Prostate gland (tissue), 2 donors: ENCODE data around the gene ATXN1. TPM values are rescaled to one million over a fixed set of nuclear protein-coding genes. Genes with fewer than 3 reads are reported as not detected.

Source experiments
- DNase-seq: peaks from one replicate; pipeline ENCODE4 v3.0.0-alpha.2; 2019; ENCODE audit warnings: low spot score
- H3K27ac ChIP-seq, 2 donors: fragments of 200-600 bp; sonication (generic); 2 replicates each; pipeline ENCODE4 v1.5.1; 2017 to 2019
- H3K27me3 ChIP-seq: fragments of 200-600 bp; sonication (generic); replicated peaks from 2 replicates; pipeline ENCODE4 v1.5.1; 2019; ENCODE audit not compliant: insufficient read depth
- H3K36me3 ChIP-seq, 2 donors: fragments of 200-600 bp; sonication (generic); 1 replicate in 1 of 2; 2 replicates in 1 of 2; pipeline versions ENCODE4 v1.5.1 to v1.8.1; 2017 to 2019
- H3K4me1 ChIP-seq: fragments of 200-600 bp; sonication (generic); replicated peaks from 2 replicates; pipeline ENCODE4 v1.5.1; 2019
- H3K4me3 ChIP-seq, 2 donors: fragments of 200-600 bp; sonication (generic); 2 replicates each; pipeline ENCODE4 v1.5.1; 2017 to 2019
- H3K9me3 ChIP-seq: fragments of 200-600 bp; sonication (generic); 2 replicates; pipeline ENCODE4 v1.5.1; 2017
- POLR2A ChIP-seq: fragments of 450-650 bp; IDR thresholded peaks from one replicate; pipeline ENCODE4 v1.6.1; 2016; ENCODE audit warnings: antibody characterized with exemption, mild to moderate bottlenecking
- POLR2AphosphoS5 ChIP-seq: sonication (generic); formaldehyde crosslinking; IDR thresholded peaks from one replicate; pipeline ENCODE4 v1.6.1; 2017; ENCODE audit warnings: antibody characterized with exemption
- WGBS: methylation state at CpG from one replicate; pipeline ENCODE4 v1.1.5; 2018; 5-methylcytosine and 5-hydroxymethylcytosine counted together
- intact Hi-C: fragments of 100-400 bp; cut with DNase I; formaldehyde crosslinking; loops from one replicate; pipeline ENCODE4 v1.14.2; 2022
- total RNA-seq, 2 donors: library from RNA; depleted of rRNA; stranded (reverse); fragments of >200 nt; gene quantifications; one replicate each; pipeline ENCODE4 v1.1.0, GENCODE V29; 2016
- TF ChIP-seq, protein P1 (sequence below), 4 experiments: fragments of 200-600 bp in 2 of 4; fragments of 450-650 bp in 2 of 4; sonication (generic) in 2 of 4; IDR thresholded peaks; 1 replicate in 3 of 4; 2 replicates in 1 of 4; pipeline ENCODE4 v1.5.1; 2016 to 2019; ENCODE audit warnings: antibody characterized with exemption in 4 of 4, mild to moderate bottlenecking in 2 of 4, moderate library complexity in 2 of 4

Gene ATXN1
- total RNA-seq, 2 donors from 2014 or later: 28.5 to 89.0 TPM

DNA sequence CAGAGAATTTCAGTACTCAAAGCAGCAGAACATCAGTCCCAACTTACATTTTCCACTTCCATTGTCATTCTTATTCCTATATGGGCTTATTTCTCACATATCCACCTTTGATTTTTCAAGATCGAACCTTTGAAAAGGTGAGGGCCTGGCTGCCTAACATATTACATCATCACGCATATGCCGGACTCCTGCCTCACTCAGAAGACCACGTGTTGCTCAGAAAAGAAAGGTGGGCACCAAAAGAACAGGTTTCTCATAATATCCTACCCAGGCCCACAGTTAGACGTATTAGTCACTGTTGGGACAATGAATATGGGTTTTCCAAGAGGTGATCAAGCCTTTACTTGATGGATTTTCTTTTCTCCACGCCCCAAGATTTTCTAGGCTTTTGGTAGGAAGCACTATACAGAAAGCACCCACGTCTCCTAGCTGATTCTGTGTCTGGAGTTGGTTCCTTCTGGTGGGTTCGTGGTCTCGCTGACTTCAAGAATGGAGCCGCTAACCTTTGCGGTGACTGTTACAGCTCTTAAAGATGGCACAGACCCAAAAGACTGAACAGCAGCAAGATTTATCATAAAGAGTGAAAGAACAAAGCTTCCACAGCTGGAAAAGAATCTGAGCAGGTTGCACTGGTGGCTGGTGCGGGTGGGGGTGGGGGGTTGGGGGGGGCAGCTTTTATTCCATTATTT is 168.9 kb downstream of the ATXN1 start:
- Histone ChIP-seq H3K27ac (no peak overlapping the region), H3K9me3 (no peaks in the 10 kb centered on the region), H3K27me3 (no peaks in the 10 kb centered on the region), H3K36me3 (no peaks in the 10 kb centered on the region), H3K4me3 (no peak overlapping the region), H3K4me1 (no peaks in the 10 kb centered on the region)
- WGBS: 93% methylated on average over 12 of the region's 12 CpGs
- intact Hi-C loops: no loop called here
- DNase-seq: no peak
- TF ChIP-seq POLR2A (no peak), POLR2AphosphoS5 (no peak)
- TF ChIP-seq, protein P1, sequence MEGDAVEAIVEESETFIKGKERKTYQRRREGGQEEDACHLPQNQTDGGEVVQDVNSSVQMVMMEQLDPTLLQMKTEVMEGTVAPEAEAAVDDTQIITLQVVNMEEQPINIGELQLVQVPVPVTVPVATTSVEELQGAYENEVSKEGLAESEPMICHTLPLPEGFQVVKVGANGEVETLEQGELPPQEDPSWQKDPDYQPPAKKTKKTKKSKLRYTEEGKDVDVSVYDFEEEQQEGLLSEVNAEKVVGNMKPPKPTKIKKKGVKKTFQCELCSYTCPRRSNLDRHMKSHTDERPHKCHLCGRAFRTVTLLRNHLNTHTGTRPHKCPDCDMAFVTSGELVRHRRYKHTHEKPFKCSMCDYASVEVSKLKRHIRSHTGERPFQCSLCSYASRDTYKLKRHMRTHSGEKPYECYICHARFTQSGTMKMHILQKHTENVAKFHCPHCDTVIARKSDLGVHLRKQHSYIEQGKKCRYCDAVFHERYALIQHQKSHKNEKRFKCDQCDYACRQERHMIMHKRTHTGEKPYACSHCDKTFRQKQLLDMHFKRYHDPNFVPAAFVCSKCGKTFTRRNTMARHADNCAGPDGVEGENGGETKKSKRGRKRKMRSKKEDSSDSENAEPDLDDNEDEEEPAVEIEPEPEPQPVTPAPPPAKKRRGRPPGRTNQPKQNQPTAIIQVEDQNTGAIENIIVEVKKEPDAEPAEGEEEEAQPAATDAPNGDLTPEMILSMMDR (IDR thresholded peaks at IDR 0.05): no peak

DNA sequence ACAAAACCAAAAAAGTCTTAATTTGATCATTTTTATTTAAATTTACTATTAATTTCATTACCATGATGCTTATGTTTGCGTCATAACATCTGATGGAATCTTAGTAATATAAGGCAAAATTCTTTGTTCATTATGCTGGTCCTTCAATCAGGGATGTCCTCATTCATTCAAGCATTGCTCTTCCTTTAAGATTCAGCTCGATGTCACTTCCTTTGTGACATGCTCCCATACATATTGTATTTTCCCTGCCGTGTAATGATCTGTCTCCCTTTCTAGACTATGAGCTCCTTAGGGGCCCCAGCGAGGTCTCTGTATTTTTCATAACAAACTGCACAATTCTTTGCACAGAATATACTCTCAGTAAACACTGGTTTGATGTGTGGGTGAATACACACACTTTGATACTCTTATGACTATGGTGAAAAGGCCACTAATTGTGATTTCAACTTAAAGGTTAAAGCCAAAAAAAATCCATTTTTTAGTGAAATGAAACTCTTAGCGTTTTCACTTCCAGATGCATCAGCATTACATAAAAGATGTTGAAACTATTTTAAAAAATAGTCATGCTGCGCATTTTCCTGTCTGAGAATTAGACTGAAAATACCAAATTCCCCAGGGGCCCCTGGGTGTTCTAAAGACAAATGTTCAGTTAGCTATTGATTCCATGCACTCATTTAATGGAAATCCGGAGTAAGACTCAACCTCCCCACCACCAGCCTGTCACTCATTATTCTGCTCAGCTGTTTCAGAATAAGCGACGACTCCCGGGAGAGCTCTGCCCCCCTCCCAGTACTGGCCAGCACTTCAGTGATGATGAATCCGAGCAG is 169.7 kb downstream of the ATXN1 start:
- TF ChIP-seq POLR2A (no peak), POLR2AphosphoS5 (no peak)
- TF ChIP-seq, protein P1 (IDR thresholded peaks at IDR 0.05): no peak
- H3K4me1 ChIP-seq: no peaks in the 10 kb centered on the region
- H3K36me3 ChIP-seq: no peaks in the 10 kb centered on the region
- no peak overlapping the region for H3K4me3 ChIP-seq
- DNase-seq: no peak
- no peak overlapping the region for H3K27ac ChIP-seq
- no peaks in the 10 kb centered on the region for H3K9me3 ChIP-seq
- 86% methylated on average over 11 of the region's 11 CpGs for WGBS
- H3K27me3 ChIP-seq: no peaks in the 10 kb centered on the region
- intact Hi-C loops: no loop called here

DNA sequence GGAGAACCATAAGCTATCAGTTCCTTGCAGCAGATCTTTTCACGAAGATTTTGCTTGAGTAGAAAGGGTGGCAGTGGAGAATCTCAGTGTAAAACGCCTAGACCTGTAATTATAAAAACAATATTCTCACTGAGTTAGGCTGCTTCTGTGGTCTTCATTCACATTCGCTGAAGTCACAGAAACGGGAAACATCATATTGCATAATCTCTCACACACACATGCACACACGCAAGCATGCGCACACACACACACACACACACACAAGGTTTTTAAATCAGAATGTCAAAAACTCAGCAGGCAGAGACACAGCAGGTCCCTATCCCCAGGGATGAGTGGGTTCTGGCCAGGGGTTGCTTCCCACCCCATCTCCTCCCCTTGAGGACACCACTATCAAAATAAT is 175.5 kb downstream of the ATXN1 start:
- Histone ChIP-seq H3K9me3 (no peaks in the 10 kb centered on the region), H3K4me3 (no peak overlapping the region), H3K27me3 (no peaks in the 10 kb centered on the region), H3K4me1 (no peaks in the 10 kb centered on the region), H3K36me3 (no peaks in the 10 kb centered on the region), H3K27ac (no peak overlapping the region)
- TF ChIP-seq, protein P1 (IDR thresholded peaks at IDR 0.05): no peak
- TF ChIP-seq POLR2A: no peak
- no peak for TF ChIP-seq POLR2AphosphoS5
- DNase-seq: no peak
- 83% methylated on average over 6 of the region's 6 CpGs for WGBS
- intact Hi-C loops: no loop called here

DNA sequence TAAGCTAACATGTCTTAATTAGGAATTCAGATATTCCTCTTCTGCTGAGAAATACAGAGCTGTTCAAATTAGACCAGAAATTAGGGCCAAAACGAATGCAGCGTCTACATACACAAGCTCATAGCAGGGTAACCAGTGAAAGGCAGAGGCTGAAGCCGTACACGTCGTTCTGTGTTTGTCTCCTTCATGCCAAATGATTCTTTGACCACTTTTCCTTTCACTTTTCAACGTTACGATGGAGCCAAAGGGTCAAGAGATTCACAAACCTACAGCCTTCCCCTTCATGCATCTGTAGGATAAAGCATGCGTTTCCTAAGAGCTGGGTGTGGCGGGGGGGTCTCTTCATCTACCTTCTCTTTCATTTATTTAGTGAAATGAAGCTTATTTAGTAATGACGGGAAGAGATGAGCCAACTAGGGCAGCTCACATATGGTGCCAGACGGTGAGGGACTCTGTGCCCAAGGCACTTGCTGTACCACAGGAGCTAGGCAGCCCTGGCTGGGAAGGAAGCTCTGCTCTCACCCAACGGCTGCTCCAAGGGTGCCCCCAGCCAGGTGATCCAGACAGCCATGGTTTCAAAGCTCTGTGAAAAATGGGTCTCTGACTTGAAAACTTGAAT is 178.0 kb downstream of the ATXN1 start:
- TF ChIP-seq POLR2A (no peak), POLR2AphosphoS5 (no peak)
- TF ChIP-seq, protein P1 (IDR thresholded peaks at IDR 0.05): no peak
- 64% methylated on average over 12 of the region's 12 CpGs for WGBS
- no peak for DNase-seq
- no peaks in the 10 kb centered on the region for H3K27me3 ChIP-seq
- H3K36me3 ChIP-seq: no peaks in the 10 kb centered on the region
- H3K27ac ChIP-seq: peak overlapping the region; percentile 30 to 53
- peak overlapping the region in 1 of 2 donors; percentile 1 for H3K4me3 ChIP-seq
- intact Hi-C loops: no loop called here
- no peaks in the 10 kb centered on the region for H3K4me1 ChIP-seq
- no peaks in the 10 kb centered on the region for H3K9me3 ChIP-seq
